ENCODE data around the gene CYP4F22.
"Not testable (repeated sequence)": the region's sequence is repeated elsewhere in the genome, so short reads cannot be mapped to it uniquely, and the experiment has no call there.

CYP4F22 gene

DNA sequence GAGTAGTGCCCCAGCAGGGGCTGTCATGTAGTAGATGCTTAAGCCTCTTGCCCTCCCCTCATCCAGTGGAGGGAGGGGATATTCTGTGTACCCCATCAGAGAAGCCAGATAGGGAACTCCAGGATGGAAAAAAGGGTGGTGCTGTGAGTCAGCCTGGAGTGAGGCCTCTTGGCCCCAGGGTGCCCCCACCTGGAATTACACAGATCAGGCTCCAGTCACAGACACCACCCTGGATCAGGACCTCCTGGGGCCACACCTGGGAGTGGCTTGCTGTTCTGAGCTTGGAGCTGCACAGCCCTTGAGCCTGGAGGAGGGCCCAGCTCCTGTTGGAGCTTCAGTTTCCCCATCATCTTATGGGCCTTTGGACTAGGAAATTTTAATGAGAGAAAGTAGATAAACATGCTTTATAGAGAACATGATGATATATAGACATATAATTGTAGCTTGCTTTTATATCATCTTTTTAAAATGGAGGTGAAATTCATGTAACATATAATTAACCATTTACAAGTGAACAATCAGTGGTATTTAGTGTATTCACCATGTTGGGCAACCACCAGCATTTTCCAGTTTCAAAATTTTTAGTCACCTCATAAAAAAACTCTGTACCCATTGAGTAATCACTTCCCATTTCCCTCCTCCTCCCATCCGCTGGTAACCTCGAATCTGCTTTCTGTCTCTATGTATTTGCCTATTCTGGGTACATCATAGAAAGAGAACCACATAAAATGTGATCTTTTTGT is 24.6 kb downstream of the CYP4F22 start:
- no peak for DNase-seq (ENCODE audit: extremely low spot score, insufficient read length, low read depth)
- FAIRE-seq, result no peak

DNA sequence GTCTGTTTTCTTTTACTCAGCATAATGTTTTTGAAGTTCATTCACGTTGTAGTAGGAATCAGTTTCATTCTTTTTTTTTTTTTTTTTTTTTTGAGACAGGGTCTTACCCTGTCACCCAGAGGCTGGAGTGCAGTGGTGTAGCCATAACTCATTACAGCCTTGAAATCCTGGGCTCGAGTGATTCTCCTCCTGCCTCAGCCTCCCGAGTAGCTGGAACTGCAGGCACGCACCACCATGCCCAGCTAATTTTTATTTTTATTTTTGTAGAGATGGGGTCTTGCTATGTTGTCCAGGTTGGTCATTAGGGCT is 25.2 kb downstream of the CYP4F22 start:
- FAIRE-seq; DNase-seq (ENCODE audit: extremely low spot score, insufficient read length, low read depth): not testable (repeated sequence)

DNA sequence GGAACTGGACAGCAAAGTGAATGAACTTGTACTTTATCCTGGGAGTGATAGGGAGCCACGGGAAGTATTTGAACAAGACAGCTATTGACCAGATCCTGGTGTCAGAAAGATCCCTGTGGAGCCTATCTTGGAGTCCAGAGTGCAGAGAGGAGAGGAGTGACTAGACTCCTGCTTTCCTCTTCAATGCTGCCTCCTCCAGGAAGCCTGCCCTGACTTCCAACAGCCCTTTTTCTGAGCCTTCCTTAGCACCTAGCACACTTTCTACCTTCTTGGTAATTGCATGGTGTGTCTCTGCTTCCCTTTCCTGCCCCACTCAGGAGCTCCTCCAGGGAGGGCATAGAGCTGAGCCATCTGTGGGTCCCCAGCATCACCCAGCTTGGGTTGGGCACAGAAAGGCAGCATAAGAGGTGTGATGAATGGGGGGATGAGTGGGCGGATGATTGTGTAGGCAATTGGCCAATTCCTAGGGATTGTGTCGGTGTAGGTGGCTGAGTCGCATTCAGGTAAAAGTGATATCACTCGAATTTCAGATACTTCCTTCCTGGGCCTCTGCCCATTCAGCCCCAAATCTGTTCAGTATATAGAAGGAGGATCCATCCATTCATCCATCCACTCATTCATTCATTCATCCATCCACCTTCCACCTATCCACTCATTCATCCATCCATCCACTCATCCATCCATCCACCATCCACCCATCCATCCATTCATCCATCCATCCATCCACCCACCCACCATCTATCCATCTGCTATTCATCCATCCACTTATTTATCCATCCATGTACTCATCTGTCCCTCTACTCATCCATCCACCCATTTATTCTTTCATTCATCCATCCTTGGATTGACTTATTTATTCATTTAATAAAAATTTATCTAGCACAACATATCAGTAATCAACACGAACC is 26.9 kb downstream of the CYP4F22 start:
- DNase-seq (ENCODE audit: extremely low spot score, insufficient read length, low read depth), result no peak
- no peak for FAIRE-seq

- no peak for DNase-seq (ENCODE audit: extremely low spot score, insufficient read length, low read depth)
- FAIRE-seq, result no peak
These were observed 28.0 kb downstream of the CYP4F22 start for GRCh38 chr19:15536350-15536749.

DNA sequence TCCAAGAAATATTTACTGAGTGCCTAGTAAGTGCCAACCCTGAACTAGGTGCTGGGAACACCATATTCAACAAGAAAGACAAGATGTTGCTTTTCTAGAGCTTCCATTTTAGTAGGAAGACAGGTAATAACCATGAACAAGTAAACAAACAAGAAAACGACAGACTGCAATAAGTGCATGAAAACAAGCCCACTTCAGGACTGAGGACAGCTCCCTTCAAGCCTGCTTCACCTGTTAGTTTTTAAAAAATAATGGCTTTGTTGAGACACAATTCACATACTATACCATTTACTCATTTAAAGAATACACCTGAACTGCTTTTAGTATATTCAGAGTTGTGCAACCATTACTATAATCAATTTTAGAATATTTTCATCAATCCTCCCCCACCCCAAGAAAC is 30.4 kb downstream of the CYP4F22 start:
- DNase-seq (ENCODE audit: extremely low spot score, insufficient read length, low read depth) (no peak), FAIRE-seq (peak; percentile 33)

- peak; percentile 18 for FAIRE-seq
- DNase-seq (ENCODE audit: extremely low spot score, insufficient read length, low read depth), result no peak
These were observed 31.3 kb downstream of the CYP4F22 start for GRCh38 chr19:15539638-15540037.

GRCh38 chr19:15540435-15540834 is 32.1 kb downstream of the CYP4F22 start:
- no peak for DNase-seq (ENCODE audit: extremely low spot score, insufficient read length, low read depth)
- no peak for FAIRE-seq

- no peak for FAIRE-seq
- no peak for DNase-seq (ENCODE audit: extremely low spot score, insufficient read length, low read depth)
These were observed 36.0 kb downstream of the CYP4F22 start for GRCh38 chr19:15544283-15544682.

DNA sequence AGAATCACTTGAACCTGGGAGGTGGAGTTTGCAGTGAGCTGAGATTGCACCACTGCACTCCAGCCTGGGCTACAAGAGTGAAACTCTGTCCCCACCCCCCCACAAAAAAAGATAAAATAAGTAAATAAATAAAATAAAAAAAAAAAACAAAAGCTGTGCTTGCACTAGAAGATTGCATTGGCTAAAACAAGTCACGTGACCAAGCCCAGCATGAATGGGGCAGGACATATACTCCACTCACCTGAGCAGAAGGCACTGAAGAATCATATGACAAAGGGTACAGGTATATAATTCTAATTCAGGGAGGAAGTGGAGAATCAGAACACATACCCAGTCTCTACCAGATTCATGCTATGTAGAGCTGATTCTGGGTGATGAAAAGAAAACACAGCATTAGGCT is 36.6 kb downstream of the CYP4F22 start:
- FAIRE-seq (no peak), DNase-seq (ENCODE audit: extremely low spot score, insufficient read length, low read depth) (no peak)

DNA sequence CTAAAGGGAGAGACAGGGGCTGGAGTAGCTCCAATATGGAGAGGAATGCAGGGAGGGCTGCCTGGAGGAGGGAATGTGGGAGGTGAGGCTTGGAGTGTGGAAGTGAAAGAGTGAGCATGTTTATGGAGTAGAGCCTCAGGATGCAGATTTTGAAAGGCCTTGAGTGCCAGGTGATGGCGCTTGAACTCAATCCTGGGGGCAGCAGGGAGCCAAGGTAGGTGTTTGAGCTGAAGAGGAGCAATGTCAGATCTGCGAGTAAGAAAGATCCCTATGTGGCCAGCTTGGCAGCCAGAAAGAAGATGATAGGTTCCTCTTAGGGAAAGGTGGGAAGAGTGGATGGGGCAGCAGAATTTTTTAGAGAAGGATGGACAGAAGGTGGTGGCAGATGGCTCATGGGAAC is 40.3 kb downstream of the CYP4F22 start:
- no peak for FAIRE-seq
- DNase-seq (ENCODE audit: extremely low spot score, insufficient read length, low read depth), result no peak

GRCh38 chr19:15549581-15549980 is 41.3 kb downstream of the CYP4F22 start:
- no peak for FAIRE-seq
- no peak for DNase-seq (ENCODE audit: extremely low spot score, insufficient read length, low read depth)

- no peak for FAIRE-seq
- no peak for DNase-seq (ENCODE audit: extremely low spot score, insufficient read length, low read depth)
These were observed 41.9 kb downstream of the CYP4F22 start for GRCh38 chr19:15550273-15550672.

GRCh38 chr19:15550929-15551292 is 42.6 kb downstream of the CYP4F22 start:
- no peak for FAIRE-seq

GRCh38 chr19:15551293-15552004 is 43.1 kb downstream of the CYP4F22 start:
- DNase-seq (ENCODE audit: extremely low spot score, insufficient read length, low read depth) (peak; percentile 40), FAIRE-seq (peak; percentile 63)

More at GRCh38 chr19:15550929-15551292, 42.6 kb downstream of the CYP4F22 start:
- no peak for DNase-seq (ENCODE audit: extremely low spot score, insufficient read length, low read depth)

DNA sequence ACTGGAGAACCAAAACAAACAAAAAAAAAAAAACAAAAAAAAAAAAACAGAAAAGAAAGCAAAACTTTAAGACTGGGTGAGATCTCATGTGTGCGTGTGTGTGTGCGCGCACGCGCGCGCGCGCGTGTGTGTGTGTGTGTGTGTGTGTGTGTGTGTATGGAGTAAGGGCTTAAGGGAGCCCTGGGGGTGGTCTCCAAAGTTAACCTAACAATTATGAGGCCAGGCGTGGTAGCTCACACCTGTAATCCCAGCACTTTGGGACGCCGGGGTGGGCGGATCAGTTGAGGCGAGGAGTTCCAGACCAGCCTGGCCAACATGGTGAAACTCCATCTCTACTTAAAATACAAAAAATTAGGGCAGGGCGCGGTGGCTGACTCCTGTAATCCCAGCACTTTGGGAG is 46.7 kb downstream of the CYP4F22 start:
- no peak for DNase-seq (ENCODE audit: extremely low spot score, insufficient read length, low read depth)
- FAIRE-seq, result no peak

DNA sequence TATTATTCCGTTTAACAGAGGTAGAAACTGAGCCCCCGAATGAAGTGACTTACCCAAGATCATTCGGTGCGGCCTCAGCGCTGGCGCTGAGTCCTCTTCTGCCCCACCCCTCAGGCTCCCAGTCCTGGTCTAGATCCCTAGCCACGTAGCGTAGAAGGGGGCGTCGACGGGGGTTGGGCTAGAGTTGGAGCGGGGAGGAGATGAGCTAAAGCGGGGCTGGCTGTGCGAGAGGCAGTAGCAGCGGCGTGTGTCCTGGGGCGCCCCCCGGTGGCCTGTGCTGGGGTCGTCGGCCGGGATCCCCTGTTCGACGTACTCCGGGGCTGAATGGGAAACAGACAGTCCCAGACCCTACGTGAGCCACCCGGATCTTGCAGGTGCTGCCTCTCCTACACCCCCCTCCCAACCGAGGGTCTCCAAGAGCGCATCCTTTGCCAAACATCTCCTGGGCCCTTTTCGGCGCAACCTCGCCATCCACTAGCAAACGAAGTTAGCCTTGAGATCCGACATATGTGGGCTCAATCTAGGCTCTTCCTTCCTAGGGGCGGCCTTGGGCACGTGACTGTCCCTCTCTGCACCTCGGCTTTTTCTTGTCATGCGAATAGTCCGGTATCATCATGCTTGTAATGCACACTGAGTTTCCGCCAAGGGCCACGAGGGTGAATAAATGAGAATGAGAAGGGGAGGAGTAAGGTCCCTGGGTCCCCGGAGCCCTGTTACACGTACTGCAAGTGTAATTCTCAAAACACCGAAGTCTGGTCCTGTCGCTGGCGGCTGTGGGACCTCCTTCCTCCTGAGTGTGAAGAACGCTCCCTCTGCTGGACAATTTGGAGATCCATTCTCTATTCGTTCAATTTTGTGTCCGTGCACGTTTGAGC is 47.7 kb downstream of the CYP4F22 start:
- peak; percentile 89 for FAIRE-seq
- DNase-seq (ENCODE audit: extremely low spot score, insufficient read length, low read depth), result peak; percentile 73

DNA sequence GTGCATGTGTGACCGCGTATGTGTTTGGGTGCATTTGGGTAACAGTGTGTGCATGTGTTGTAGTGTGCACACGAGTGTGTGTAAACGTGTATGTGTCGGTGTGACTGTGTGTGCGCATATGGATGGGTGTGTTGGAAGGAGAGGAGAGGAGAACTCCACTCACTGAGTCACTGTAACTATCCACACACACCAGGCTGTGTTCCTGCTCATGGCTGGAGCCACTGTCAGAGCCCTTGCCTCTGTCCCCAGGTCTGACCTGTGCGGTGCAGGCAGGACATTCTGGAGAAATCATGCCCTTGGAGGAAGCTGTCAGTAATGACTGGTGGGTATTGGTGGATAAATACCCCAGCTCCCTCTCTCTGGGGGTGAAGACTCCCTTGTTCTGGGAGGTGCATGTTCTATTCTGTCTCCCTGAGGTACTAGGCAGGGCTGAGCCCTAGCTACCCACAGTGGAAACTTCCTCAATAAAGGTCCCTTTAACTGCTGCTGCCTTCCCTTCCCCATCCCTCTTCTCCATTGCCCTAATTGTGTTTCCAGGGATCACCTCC is 48.4 kb downstream of the CYP4F22 start:
- DNase-seq (ENCODE audit: extremely low spot score, insufficient read length, low read depth) (no peak), FAIRE-seq (no peak)

GRCh38 chr19:15557223-15557622 is 48.9 kb downstream of the CYP4F22 start:
- no peak for DNase-seq (ENCODE audit: extremely low spot score, insufficient read length, low read depth)
- no peak for FAIRE-seq

DNA sequence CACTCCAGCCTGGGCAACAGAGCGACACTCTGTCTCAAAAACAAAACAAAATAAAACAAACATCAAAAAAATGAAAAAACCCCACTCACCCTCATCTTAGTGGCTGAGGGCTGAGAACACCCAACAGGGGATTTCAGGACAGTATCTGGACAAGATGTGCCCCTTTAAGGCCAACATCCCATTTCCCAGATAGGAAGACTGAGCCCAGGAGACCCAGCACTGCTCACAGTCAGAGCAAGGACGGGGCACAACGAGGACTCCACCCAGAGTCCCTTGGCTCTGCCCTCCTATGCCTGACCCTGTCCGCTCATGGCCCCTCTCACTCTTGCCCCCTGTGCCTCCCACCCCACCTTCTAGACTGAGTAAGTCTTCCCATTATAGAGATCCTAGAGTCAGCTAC is 53.8 kb downstream of the CYP4F22 start:
- DNase-seq (ENCODE audit: extremely low spot score, insufficient read length, low read depth) (no peak), FAIRE-seq (no peak)

- FAIRE-seq, result no peak
- DNase-seq (ENCODE audit: extremely low spot score, insufficient read length, low read depth), result no peak
These were observed 54.5 kb downstream of the CYP4F22 start for GRCh38 chr19:15562861-15563260.
